IMR-90 (cell line): ENCODE data around the gene C2orf92. TPM values are rescaled to one million over a fixed set of nuclear protein-coding genes. Genes with fewer than 3 reads are reported as not detected.
"Not testable (repeated sequence)": the region's sequence is repeated elsewhere in the genome, so short reads cannot be mapped to it uniquely, and the experiment has no call there.

Experiments
- ATAC-seq: fragments of 200-7000 bp; cut with Tn5 transposase; 2 replicates; pipeline ENCODE4 v1.9.1; 2020; ENCODE audit warnings: low read depth, mild to moderate bottlenecking, moderate library complexity
- BruUV-seq: library from RNA; stranded (reverse); fragments of 400-500 nt; replicated peaks from 2 replicates; lab custom pipeline; 2021; lab: Mats Ljungman, UMichigan
- CTCF ChIA-PET: fragments of 300-600 bp; formaldehyde crosslinking; extraction: SDS; loops from one replicate; lab custom pipeline; 2021; ENCODE audit warnings: antibody characterized with exemption; lab: Yijun Ruan, JAX
- POLR2A ChIA-PET: fragments of 300-600 bp; sonication (Branson Sonifier 250); formaldehyde crosslinking; loops from one replicate; lab custom pipeline; 2022; ENCODE audit warnings: antibody characterized with exemption; ENCODE audit not compliant: unreplicated experiment; lab: Charles Lee
- DNase-seq: peaks from one replicate; pipeline ENCODE4 v3.0.0; 2013
- H2AFZ ChIP-seq: replicated peaks from 2 replicates; pipeline ENCODE3; 2013; ENCODE audit warnings: low read length, mild to moderate bottlenecking; ENCODE audit not compliant: poor library complexity
- H2AK5ac ChIP-seq: 2 replicates; pipeline ENCODE4 v1.6.1; 2013; ENCODE audit warnings: low read depth, low read length, inconsistent platforms
- H2AK9ac ChIP-seq: replicated peaks from 2 replicates; pipeline ENCODE3; 2013; ENCODE audit warnings: mild to moderate bottlenecking, low read depth, low read length, moderate library complexity; ENCODE audit not compliant: poor library complexity
- H2BK120ac ChIP-seq: 2 replicates; pipeline ENCODE4 v1.6.1; 2013; ENCODE audit warnings: low read depth, low read length, inconsistent platforms
- H2BK15ac ChIP-seq: 3 replicates; pipeline ENCODE4 v1.6.1; 2013; ENCODE audit warnings: low read depth, low read length, inconsistent platforms
- H2BK20ac ChIP-seq: 2 replicates; pipeline ENCODE4 v1.6.1; 2013; ENCODE audit warnings: low read depth, mild to moderate bottlenecking, inconsistent platforms, low read length, moderate library complexity
- H2BK5ac ChIP-seq: 2 replicates; pipeline ENCODE4 v1.6.1; 2013; ENCODE audit warnings: mild to moderate bottlenecking, low read depth, low read length, inconsistent platforms; ENCODE audit not compliant: poor library complexity, severe bottlenecking
- H3K14ac ChIP-seq: replicated peaks from 2 replicates; pipeline ENCODE4 v1.6.1; 2013; ENCODE audit warnings: low read depth, low read length, inconsistent platforms
- H3K18ac ChIP-seq: 2 replicates; pipeline ENCODE4 v1.6.1; 2013; ENCODE audit warnings: low read depth, low read length, control low read depth
- H3K23ac ChIP-seq: 2 replicates; pipeline ENCODE4 v1.6.1; 2013; ENCODE audit warnings: low read depth, low read length, inconsistent platforms
- H3K27ac ChIP-seq: 2 replicates; pipeline ENCODE4 v1.5.1; 2013; ENCODE audit warnings: mild to moderate bottlenecking, control low read depth, low read length; ENCODE audit not compliant: insufficient read depth
- H3K27me3 ChIP-seq: 2 replicates; pipeline ENCODE4 v1.6.1; 2013; ENCODE audit warnings: low read length; ENCODE audit not compliant: control insufficient read depth, insufficient read depth
- H3K36me3 ChIP-seq: 2 replicates; pipeline ENCODE4 v1.6.1; 2013; ENCODE audit warnings: low read length, mixed read lengths; ENCODE audit not compliant: control insufficient read depth, insufficient read depth
- H3K4ac ChIP-seq: 2 replicates; pipeline ENCODE4 v1.6.1; 2013; ENCODE audit warnings: low read depth, low read length, inconsistent platforms
- H3K4me1 ChIP-seq: 2 replicates; pipeline ENCODE4 v1.6.1; 2013; ENCODE audit warnings: low read length, mixed read lengths; ENCODE audit not compliant: control insufficient read depth, insufficient read depth
- H3K4me2 ChIP-seq: 2 replicates; pipeline ENCODE4 v1.6.1; 2013; ENCODE audit warnings: low read depth, mild to moderate bottlenecking, control low read depth, low read length, moderate library complexity
- H3K4me3 ChIP-seq: 2 replicates; pipeline ENCODE4 v1.5.1; 2013; ENCODE audit warnings: low read depth, mild to moderate bottlenecking, control low read depth, low read length, moderate library complexity; ENCODE audit not compliant: insufficient read depth
- H3K56ac ChIP-seq: 2 replicates; pipeline ENCODE4 v1.6.1; 2013; ENCODE audit warnings: low read length, inconsistent platforms; ENCODE audit not compliant: insufficient read depth; ENCODE audit errors: extremely low read depth
- H3K79me1 ChIP-seq, 2 experiments: 2 replicates each; pipeline ENCODE4 v1.6.1; 2013; ENCODE audit warnings: low read length in 2 of 2, inconsistent platforms in 1 of 2, low read depth in 1 of 2
- H3K9ac ChIP-seq: 2 replicates; pipeline ENCODE4 v1.6.1; 2013; ENCODE audit warnings: low read depth, low read length, control low read depth
- H3K9me1 ChIP-seq: 2 replicates; pipeline ENCODE4 v1.6.1; 2013; ENCODE audit warnings: low read length, inconsistent platforms; ENCODE audit not compliant: insufficient read depth
- H3K9me3 ChIP-seq: 2 replicates; pipeline ENCODE4 v1.6.1; 2013; ENCODE audit warnings: low read length; ENCODE audit not compliant: control insufficient read depth, insufficient read depth
- H4K20me1 ChIP-seq: 2 replicates; pipeline ENCODE4 v1.6.1; 2013; ENCODE audit warnings: low read length, inconsistent platforms; ENCODE audit not compliant: insufficient read depth
- H4K5ac ChIP-seq: 2 replicates; pipeline ENCODE4 v1.6.1; 2013; ENCODE audit warnings: mild to moderate bottlenecking, low read depth, low read length, control low read depth
- H4K8ac ChIP-seq, 2 experiments: 2 replicates each; pipeline ENCODE4 v1.6.1; 2013; ENCODE audit warnings: low read depth in 2 of 2, low read length in 2 of 2, control low read depth in 1 of 2, inconsistent platforms in 1 of 2
- H4K91ac ChIP-seq: 2 replicates; pipeline ENCODE4 v1.6.1; 2013; ENCODE audit warnings: low read depth, low read length, inconsistent platforms; ENCODE audit not compliant: insufficient read depth
- MAFK ChIP-seq: IDR thresholded peaks from 2 replicates; pipeline ENCODE4 v1.6.1; 2012; ENCODE audit warnings: low read depth, low read length, improper control_type of control experiment
- NFE2L2 ChIP-seq: fragments of 150-350 bp; IDR thresholded peaks from 2 replicates; pipeline ENCODE4 v1.6.1; 2016; ENCODE audit warnings: low read depth, mild to moderate bottlenecking, low read length
- RCOR1 ChIP-seq: IDR thresholded peaks from 2 replicates; pipeline ENCODE4 v1.6.1; 2012; ENCODE audit warnings: mild to moderate bottlenecking, low read length, improper control_type of control experiment; ENCODE audit not compliant: insufficient replicate concordance
- WGBS, 2 experiments: methylation state at CpG; one replicate each; pipeline versions ENCODE4 v1.1.5 to v1.1.7; 2013; ENCODE audit warnings: missing lambda C conversion rate in 2 of 2; ENCODE audit not compliant: insufficient read length in 1 of 2; ENCODE audit errors: extremely low coverage in 2 of 2; 5-methylcytosine and 5-hydroxymethylcytosine counted together
- dilution Hi-C: fragments of 300-500 bp; cut with HindIII; formaldehyde crosslinking; loops from one replicate; pipeline ENCODE4 v1.14.3; 2018; ENCODE audit warnings: low sequenced_read_pairs; ENCODE audit not compliant: unreplicated experiment
- in situ Hi-C: fragments of 300-500 bp; cut with MboI; formaldehyde crosslinking; loops from 3 replicates; pipeline ENCODE4 v1.14.3; 2019; ENCODE audit warnings: low sequenced_read_pairs, inconsistent platforms, mixed read lengths
- intact Hi-C: fragments of 100-400 bp; cut with micrococcal nuclease; formaldehyde crosslinking; loops from 2 replicates; pipeline ENCODE4 v1.10.0; 2022
- polyA plus RNA-seq, 3 experiments: library from polyadenylated mRNA; depleted of rRNA; stranded (reverse); fragments of >200 nt; gene quantifications; 2 replicates each; pipeline ENCODE4 v1.2.3, GENCODE V29; 2012; ENCODE audit warnings: low replicate concordance in 1 of 3
- total RNA-seq: library from RNA; depleted of rRNA; stranded (reverse); fragments of >200 nt; gene quantifications from 2 replicates; pipeline ENCODE4 v1.2.3, GENCODE V29; 2012

The C2orf92 gene
- total and polyA plus RNA-seq, 2 of the 4 experiments (the other 2 are of a cell fraction): 0.90 to 2.5 TPM

- no peak overlapping the region for H2BK120ac ChIP-seq
- no peak overlapping the region for H2AK9ac ChIP-seq
- no peak overlapping the region for H3K9ac ChIP-seq
- intact Hi-C loops: no loop called here
- H3K79me1 ChIP-seq: no peaks in the 10 kb centered on the region
- H2BK5ac ChIP-seq: no peak overlapping the region
- TF ChIP-seq MAFK: 0 out of 2 replicates have a peak, but pooled peaks have one; percentile 8
- no peak for TF ChIP-seq RCOR1
- TF ChIP-seq NFE2L2: peak; percentile 83
- H3K4ac ChIP-seq: no peak overlapping the region
- no peaks in the 10 kb centered on the region for H3K9me3 ChIP-seq
- no peak overlapping the region for H2AK5ac ChIP-seq
- dilution Hi-C loops: no loop called here
- no peak overlapping the region for H2AFZ ChIP-seq
- no peak overlapping the region for H3K18ac ChIP-seq
- H2BK15ac ChIP-seq: no peak overlapping the region
- H3K4me1 ChIP-seq: no peaks in the 10 kb centered on the region
- no peak overlapping the region for H4K91ac ChIP-seq
- no peaks in the 10 kb centered on the region for H4K20me1 ChIP-seq
- no peak overlapping the region for H3K27ac ChIP-seq
- no peak overlapping the region for H3K4me3 ChIP-seq
- ChIA-PET POLR2A (no interaction called here), CTCF (no interaction called here)
- BruUV-seq: no TSS peak
- no peak overlapping the region for H3K4me2 ChIP-seq
- H4K8ac ChIP-seq: no peak overlapping the region
- WGBS, 2 experiments: no CpG with 5 or more reads among the region's 1 CpG
- H3K23ac ChIP-seq: no peak overlapping the region
- no peak overlapping the region for H2BK20ac ChIP-seq
- H3K36me3 ChIP-seq: no peaks in the 10 kb centered on the region
- no peak overlapping the region for H3K14ac ChIP-seq
- no peak overlapping the region for H4K5ac ChIP-seq
- no peaks in the 10 kb centered on the region for H3K27me3 ChIP-seq
- no peak for DNase-seq
- in situ Hi-C loops: no loop called here
- H3K56ac ChIP-seq: no peak overlapping the region
- H3K9me1 ChIP-seq: 0 out of 2 replicates have a peak, but pooled peaks cover 3% of the 10 kb centered on the region
- no peak for ATAC-seq
Observed at GRCh38 chr2:97678298-97678697, 8.8 kb downstream of the C2orf92 start.

- H3K18ac ChIP-seq, H4K5ac ChIP-seq, H3K9me1 ChIP-seq, H4K20me1 ChIP-seq, H2BK5ac ChIP-seq, H2AK9ac ChIP-seq, intact Hi-C loops, H2BK120ac ChIP-seq, ATAC-seq, dilution Hi-C loops, H3K4ac ChIP-seq, H3K4me1 ChIP-seq, H3K27me3 ChIP-seq, H2AK5ac ChIP-seq, H3K4me2 ChIP-seq, H3K14ac ChIP-seq, H3K36me3 ChIP-seq, H3K23ac ChIP-seq, H3K9me3 ChIP-seq, POLR2A ChIA-PET, H4K91ac ChIP-seq, H2AFZ ChIP-seq, H2BK15ac ChIP-seq, in situ Hi-C loops, H3K56ac ChIP-seq, H3K27ac ChIP-seq, H3K4me3 ChIP-seq, H4K8ac ChIP-seq, BruUV-seq, H2BK20ac ChIP-seq, H3K9ac ChIP-seq, DNase-seq, H3K79me1 ChIP-seq: not testable (repeated sequence)
- no CpG with 5 or more reads among the region's 3 CpGs for WGBS, 2 experiments
- CTCF ChIA-PET: interaction anchor here (1.1 kb wide), 1 partner anchor 13 kb away, joined by 4 read pairs; no protein-coding TSS in a partner anchor
Observed at GRCh38 chr2:97687235-97687634, 17.7 kb downstream of the C2orf92 start.
